Smooth muscle cell (in vitro differentiated cells): ENCODE results near the gene HDGF. TPM values are rescaled to one million over a fixed set of nuclear protein-coding genes. Genes with fewer than 3 reads are reported as not detected.

ENCODE experiments used
- DNase-seq: peaks from one replicate; lab custom pipeline; 2025; ENCODE audit not compliant: unreplicated experiment; lab: John Stamatoyannopoulos, UW
- H2AFZ ChIP-seq: fragments of 200-600 bp; sonication (generic); 2 replicates; pipeline ENCODE4 v1.6.0; 2016; ENCODE audit warnings: antibody characterized with exemption, low read depth, mild to moderate bottlenecking
- H3F3A ChIP-seq: fragments of 200-600 bp; sonication (generic); 2 replicates; pipeline ENCODE4 v1.6.0; 2017; ENCODE audit warnings: antibody characterized with exemption, low read depth
- H3K27ac ChIP-seq: fragments of 200-600 bp; sonication (generic); 2 replicates; pipeline ENCODE4 v1.5.1; 2016; ENCODE audit warnings: low read depth, mild to moderate bottlenecking
- H3K27me3 ChIP-seq: fragments of 200-600 bp; sonication (generic); 2 replicates; pipeline ENCODE4 v1.6.1; 2016; ENCODE audit warnings: low read depth, mild to moderate bottlenecking
- H3K36me3 ChIP-seq: fragments of 200-600 bp; sonication (generic); 2 replicates; pipeline ENCODE4 v1.5.1; 2016; ENCODE audit warnings: low read depth
- H3K4me1 ChIP-seq: fragments of 200-600 bp; sonication (generic); 2 replicates; pipeline ENCODE4 v1.5.1; 2016; ENCODE audit warnings: low read depth
- H3K4me2 ChIP-seq: fragments of 200-600 bp; sonication (generic); 2 replicates; pipeline ENCODE4 v1.6.0; 2016; ENCODE audit warnings: mild to moderate bottlenecking
- H3K4me3 ChIP-seq: fragments of 200-600 bp; sonication (generic); 2 replicates; pipeline ENCODE4 v1.5.1; 2016; ENCODE audit warnings: mild to moderate bottlenecking
- H3K79me2 ChIP-seq: fragments of 200-600 bp; sonication (generic); 2 replicates; pipeline ENCODE4 v1.6.0; 2016; ENCODE audit warnings: low read depth, mild to moderate bottlenecking
- H3K9ac ChIP-seq: fragments of 200-600 bp; sonication (generic); 2 replicates; pipeline ENCODE4 v1.6.0; 2016; ENCODE audit warnings: low read depth
- H3K9me3 ChIP-seq: fragments of 200-600 bp; sonication (generic); replicated peaks from 2 replicates; pipeline ENCODE4 v1.5.1; 2016; ENCODE audit warnings: low read depth
- H4K20me1 ChIP-seq: fragments of 200-600 bp; sonication (generic); 2 replicates; pipeline ENCODE4 v1.6.0; 2016; ENCODE audit warnings: low read depth
- WGBS: methylation state at CpG from one replicate; pipeline ENCODE4 v1.1.7; 2016; ENCODE audit warnings: low lambda C conversion rate; 5-methylcytosine and 5-hydroxymethylcytosine counted together
- polyA plus RNA-seq: library from polyadenylated mRNA; unstranded; fragments of >200 nt; fragmentation: Nextera tagmentation; extraction: Ambion mirVana; gene quantifications from 2 replicates; pipeline ENCODE4 v1.2.1, GENCODE V29; 2016
- total RNA-seq: library from RNA; depleted of rRNA; stranded (reverse); fragments of >200 nt; gene quantifications from 2 replicates; pipeline ENCODE4 v1.2.3, GENCODE V29; 2014
- TF ChIP-seq, protein P1 (sequence below): fragments of 200-600 bp; sonication (generic); IDR thresholded peaks from 2 replicates; pipeline ENCODE4 v1.5.1; 2017; ENCODE audit warnings: borderline replicate concordance, mild to moderate bottlenecking, antibody characterized with exemption; ENCODE audit not compliant: insufficient read depth, poor library complexity, severe bottlenecking

Gene HDGF
- total and polyA plus RNA-seq, 2 experiments from 2014 or later: 88.4 to 109 TPM

DNA sequence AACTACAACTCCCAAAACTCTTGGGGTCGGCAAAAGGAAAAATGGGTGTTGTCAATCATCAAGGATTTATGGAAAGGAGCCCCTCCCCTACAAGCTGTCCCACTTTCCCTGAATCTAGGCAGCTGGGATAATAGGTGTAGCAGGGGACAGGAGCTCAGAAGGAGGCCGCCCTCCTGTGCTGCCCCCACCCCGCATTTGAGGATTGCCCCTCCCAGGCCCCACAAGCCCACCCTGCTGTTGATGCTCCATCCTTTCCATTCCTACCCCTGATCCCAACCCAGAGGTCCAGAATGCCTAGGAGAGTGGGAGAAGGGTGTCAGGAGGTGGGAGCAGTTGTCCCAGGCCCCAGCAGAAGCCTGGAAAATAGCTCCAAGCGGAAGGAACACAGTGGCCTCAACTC, 8.7 kb downstream of the HDGF start:
- Histone ChIP-seq H3K36me3 (no peaks in the 10 kb centered on the region), H4K20me1 (no peaks in the 10 kb centered on the region), H3K4me1 (peaks cover 29% of the 10 kb centered on the region), H3K4me2 (no peak overlapping the region), H2AFZ (no peak overlapping the region), H3K9me3 (no peaks in the 10 kb centered on the region), H3K79me2 (peaks cover 48% of the 10 kb centered on the region), H3K9ac (no peak overlapping the region), H3K27ac (peak overlapping the region; percentile 21), H3K4me3 (no peak overlapping the region), H3F3A (peaks cover 15% of the 10 kb centered on the region), H3K27me3 (no peaks in the 10 kb centered on the region)
- TF ChIP-seq, protein P1, sequence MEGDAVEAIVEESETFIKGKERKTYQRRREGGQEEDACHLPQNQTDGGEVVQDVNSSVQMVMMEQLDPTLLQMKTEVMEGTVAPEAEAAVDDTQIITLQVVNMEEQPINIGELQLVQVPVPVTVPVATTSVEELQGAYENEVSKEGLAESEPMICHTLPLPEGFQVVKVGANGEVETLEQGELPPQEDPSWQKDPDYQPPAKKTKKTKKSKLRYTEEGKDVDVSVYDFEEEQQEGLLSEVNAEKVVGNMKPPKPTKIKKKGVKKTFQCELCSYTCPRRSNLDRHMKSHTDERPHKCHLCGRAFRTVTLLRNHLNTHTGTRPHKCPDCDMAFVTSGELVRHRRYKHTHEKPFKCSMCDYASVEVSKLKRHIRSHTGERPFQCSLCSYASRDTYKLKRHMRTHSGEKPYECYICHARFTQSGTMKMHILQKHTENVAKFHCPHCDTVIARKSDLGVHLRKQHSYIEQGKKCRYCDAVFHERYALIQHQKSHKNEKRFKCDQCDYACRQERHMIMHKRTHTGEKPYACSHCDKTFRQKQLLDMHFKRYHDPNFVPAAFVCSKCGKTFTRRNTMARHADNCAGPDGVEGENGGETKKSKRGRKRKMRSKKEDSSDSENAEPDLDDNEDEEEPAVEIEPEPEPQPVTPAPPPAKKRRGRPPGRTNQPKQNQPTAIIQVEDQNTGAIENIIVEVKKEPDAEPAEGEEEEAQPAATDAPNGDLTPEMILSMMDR: no peak
- 96% methylated on average over 4 of the region's 4 CpGs for WGBS
- no peak for DNase-seq

DNA sequence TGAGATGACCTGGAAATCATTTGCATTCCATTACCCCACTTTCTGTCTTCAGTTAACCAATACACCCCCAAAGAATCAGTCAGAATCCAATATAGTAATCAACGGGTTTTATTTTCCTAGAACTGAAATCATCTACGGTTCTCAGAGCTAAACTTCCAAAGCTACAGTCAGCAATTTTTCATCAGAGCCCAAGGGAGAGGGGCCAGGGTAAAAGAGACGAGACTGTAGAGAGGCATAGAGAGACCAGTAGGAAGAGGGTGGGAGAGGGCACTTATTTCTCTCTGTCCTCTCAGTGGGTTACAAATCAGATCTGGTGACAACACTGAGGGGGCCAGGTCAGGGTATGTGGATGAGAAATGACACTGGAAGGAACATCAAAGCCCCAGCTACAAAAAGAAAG, 9.5 kb downstream of the HDGF start:
- peak overlapping the region; percentile 80 for H3K27ac ChIP-seq
- TF ChIP-seq, protein P1: no peak
- DNase-seq: no peak
- H3K4me3 ChIP-seq: no peak overlapping the region
- peaks cover 15% of the 10 kb centered on the region for H3F3A ChIP-seq
- peaks cover 42% of the 10 kb centered on the region for H3K79me2 ChIP-seq
- H4K20me1 ChIP-seq: no peaks in the 10 kb centered on the region
- H3K27me3 ChIP-seq: no peaks in the 10 kb centered on the region
- H3K36me3 ChIP-seq: no peaks in the 10 kb centered on the region
- peaks cover 23% of the 10 kb centered on the region for H3K4me1 ChIP-seq
- 93% methylated on average over 3 of the region's 3 CpGs for WGBS
- H3K9ac ChIP-seq: no peak overlapping the region
- H2AFZ ChIP-seq: no peak overlapping the region
- no peak overlapping the region for H3K4me2 ChIP-seq
- no peaks in the 10 kb centered on the region for H3K9me3 ChIP-seq

DNA sequence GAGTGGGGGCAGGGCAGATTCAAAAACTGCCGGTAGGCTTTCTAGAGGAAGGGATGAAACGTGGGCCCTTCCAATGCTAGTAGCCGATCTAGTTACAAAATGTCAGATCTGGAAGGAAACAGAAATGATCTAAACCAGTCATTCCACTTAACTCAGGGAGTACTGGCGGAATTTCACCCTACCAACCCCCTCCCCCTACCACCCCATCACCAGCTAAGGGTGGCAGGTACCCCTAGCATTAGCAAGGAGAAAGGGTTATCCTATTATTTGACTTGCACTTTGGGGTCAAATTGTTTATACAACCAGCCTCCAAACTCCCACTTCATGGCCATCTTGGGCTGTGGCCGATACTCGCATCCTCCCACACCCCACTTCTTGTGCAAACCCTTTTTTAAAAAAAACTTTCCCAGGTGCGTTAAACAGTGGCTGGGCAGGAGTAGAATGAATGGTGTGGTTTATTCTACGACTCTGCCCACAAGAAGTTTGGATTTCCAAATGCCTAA, 9.9 kb downstream of the HDGF start:
- TF ChIP-seq, protein P1: no peak
- H3K4me2 ChIP-seq: peak overlapping the region; percentile 81
- peak overlapping the region; percentile 73 for H2AFZ ChIP-seq
- no peak for DNase-seq
- H3K79me2 ChIP-seq: peaks cover 42% of the 10 kb centered on the region
- H3K36me3 ChIP-seq: no peaks in the 10 kb centered on the region
- H4K20me1 ChIP-seq: no peaks in the 10 kb centered on the region
- peak overlapping the region; percentile 5 for H3K9ac ChIP-seq
- H3K4me1 ChIP-seq: peaks cover 23% of the 10 kb centered on the region
- H3K27me3 ChIP-seq: no peaks in the 10 kb centered on the region
- H3K27ac ChIP-seq: peak overlapping the region; percentile 80
- H3F3A ChIP-seq: peaks cover 15% of the 10 kb centered on the region
- WGBS: 62% methylated on average over 8 of the region's 8 CpGs
- H3K4me3 ChIP-seq: peak overlapping the region; percentile 35
- no peaks in the 10 kb centered on the region for H3K9me3 ChIP-seq
